ENCODE data around the gene LRRC4C. TPM values are rescaled to one million over a fixed set of nuclear protein-coding genes. Genes with fewer than 3 reads are reported as not detected.

Gene LRRC4C
- total RNA-seq, 1 experiment from 2014 or later = not detected

DNA sequence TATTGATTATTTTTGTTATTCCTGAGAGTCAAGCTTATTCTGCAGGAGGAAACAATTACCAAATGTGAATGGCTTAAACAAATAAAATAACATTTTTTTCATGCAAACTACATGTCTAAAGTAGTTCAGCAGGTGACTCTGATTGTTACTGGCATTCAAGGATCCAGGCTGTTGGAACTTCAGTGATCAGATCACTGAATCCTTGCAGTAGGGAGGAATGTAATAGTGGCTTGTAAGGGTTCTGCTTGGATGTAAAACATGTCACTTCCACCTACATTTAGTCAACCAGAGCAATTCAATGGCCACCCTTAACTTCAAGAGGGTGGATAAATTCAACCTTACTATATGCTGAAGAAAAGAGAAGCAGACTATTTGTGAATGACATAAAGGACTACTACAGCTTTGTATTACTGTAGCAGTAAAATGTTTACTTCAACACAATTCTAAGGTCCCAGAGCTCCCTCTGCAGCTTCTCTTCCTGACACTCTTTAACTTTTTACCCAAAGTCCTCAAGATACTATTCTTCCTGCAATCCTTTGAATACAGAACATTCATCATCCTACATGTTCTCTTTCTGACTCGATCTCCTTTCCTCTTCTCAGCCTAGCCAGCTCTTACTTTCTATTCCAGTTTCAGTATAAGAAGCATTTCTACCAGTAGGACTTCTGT lies 284.0 kb downstream of the LRRC4C start:
- Histone ChIP-seq H3K36me3 (ENCODE audit: low read depth, low read length) (no peaks in the 10 kb centered on the region), H3K9me2 (replicated peaks; ENCODE audit: low read length) (no peaks in the 10 kb centered on the region), H3F3A (ENCODE audit: low read length, unreplicated experiment) (no peaks in the 10 kb centered on the region), H3K4me1 (ENCODE audit: insufficient read depth, low read length) (no peaks in the 10 kb centered on the region), H3K4me3 (ENCODE audit: low read length) (no peak overlapping the region), H3K9me3 (ENCODE audit: low read length) (no peaks in the 10 kb centered on the region), H3K79me2 (ENCODE audit: low read length) (no peaks in the 10 kb centered on the region), H3K27me3 (ENCODE audit: low read length) (no peaks in the 10 kb centered on the region), H3K4me2 (ENCODE audit: low read length) (no peak overlapping the region), H3K9ac (ENCODE audit: low read length) (no peak overlapping the region), H3K27ac (ENCODE audit: low read length) (no peak overlapping the region), H4K20me1 (ENCODE audit: low read length) (no peaks in the 10 kb centered on the region), H2AFZ (ENCODE audit: low read length) (no peak overlapping the region)
- intact Hi-C loops (cut with micrococcal nuclease) = no loop called here
- POLR2A ChIA-PET (ENCODE audit: unreplicated experiment) = no interaction called here
- DNase-seq = peak; percentile 11
- CTCF ChIA-PET = no interaction called here
- no peak for ATAC-seq
- no TSS peak for BruUV-seq (replicated peaks)
- TF ChIP-seq, protein P1, sequence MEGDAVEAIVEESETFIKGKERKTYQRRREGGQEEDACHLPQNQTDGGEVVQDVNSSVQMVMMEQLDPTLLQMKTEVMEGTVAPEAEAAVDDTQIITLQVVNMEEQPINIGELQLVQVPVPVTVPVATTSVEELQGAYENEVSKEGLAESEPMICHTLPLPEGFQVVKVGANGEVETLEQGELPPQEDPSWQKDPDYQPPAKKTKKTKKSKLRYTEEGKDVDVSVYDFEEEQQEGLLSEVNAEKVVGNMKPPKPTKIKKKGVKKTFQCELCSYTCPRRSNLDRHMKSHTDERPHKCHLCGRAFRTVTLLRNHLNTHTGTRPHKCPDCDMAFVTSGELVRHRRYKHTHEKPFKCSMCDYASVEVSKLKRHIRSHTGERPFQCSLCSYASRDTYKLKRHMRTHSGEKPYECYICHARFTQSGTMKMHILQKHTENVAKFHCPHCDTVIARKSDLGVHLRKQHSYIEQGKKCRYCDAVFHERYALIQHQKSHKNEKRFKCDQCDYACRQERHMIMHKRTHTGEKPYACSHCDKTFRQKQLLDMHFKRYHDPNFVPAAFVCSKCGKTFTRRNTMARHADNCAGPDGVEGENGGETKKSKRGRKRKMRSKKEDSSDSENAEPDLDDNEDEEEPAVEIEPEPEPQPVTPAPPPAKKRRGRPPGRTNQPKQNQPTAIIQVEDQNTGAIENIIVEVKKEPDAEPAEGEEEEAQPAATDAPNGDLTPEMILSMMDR (conservative IDR thresholded peaks at IDR 0.05; ENCODE audit: low read depth, low read length) = peak; percentile 16; the same call in 1 of the 2 replicates
- no peak for TF ChIP-seq EZH2 (IDR thresholded peaks at IDR 0.05; ENCODE audit: low read length, unreplicated experiment)

DNA sequence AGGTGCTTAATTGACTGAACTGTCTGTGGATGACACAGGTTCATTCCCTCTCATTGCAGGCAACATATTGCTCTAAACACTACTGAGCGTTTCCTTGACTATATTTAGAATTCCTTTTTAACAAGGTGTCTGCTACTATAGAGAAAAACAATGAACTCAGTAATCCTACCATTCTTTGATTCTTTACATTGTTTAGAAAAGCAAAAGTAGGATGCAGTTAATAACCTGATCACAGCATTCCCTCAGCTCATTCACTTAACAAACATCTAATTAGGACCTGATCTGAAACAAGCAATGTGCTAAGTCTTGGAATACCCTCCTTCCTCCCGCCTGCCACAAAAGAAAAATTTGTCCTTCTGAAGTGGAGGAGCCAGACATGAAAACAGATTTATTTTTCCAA lies 313.1 kb downstream of the LRRC4C start:
- ChIA-PET POLR2A (ENCODE audit: unreplicated experiment) (no interaction called here), CTCF (no interaction called here)
- Histone ChIP-seq H3K4me2 (ENCODE audit: low read length) (no peak overlapping the region), H3K9me3 (ENCODE audit: low read length) (0 out of 2 replicates have a peak, but pooled peaks cover 3% of the 10 kb centered on the region), H3K9me2 (replicated peaks; ENCODE audit: low read length) (no peaks in the 10 kb centered on the region), H3K27ac (ENCODE audit: low read length) (no peak overlapping the region), H3K27me3 (ENCODE audit: low read length) (no peaks in the 10 kb centered on the region), H3F3A (ENCODE audit: low read length, unreplicated experiment) (no peaks in the 10 kb centered on the region), H3K4me1 (ENCODE audit: insufficient read depth, low read length) (no peaks in the 10 kb centered on the region), H3K4me3 (ENCODE audit: low read length) (no peak overlapping the region), H3K36me3 (ENCODE audit: low read depth, low read length) (no peaks in the 10 kb centered on the region), H2AFZ (ENCODE audit: low read length) (no peak overlapping the region), H3K79me2 (ENCODE audit: low read length) (no peaks in the 10 kb centered on the region), H3K9ac (ENCODE audit: low read length) (no peak overlapping the region), H4K20me1 (ENCODE audit: low read length) (no peaks in the 10 kb centered on the region)
- DNase-seq (no peak), ATAC-seq (no peak)
- BruUV-seq (replicated peaks) = no TSS peak
- intact Hi-C loops (cut with micrococcal nuclease) = no loop called here
- no peak for TF ChIP-seq EZH2 (IDR thresholded peaks at IDR 0.05; ENCODE audit: low read length, unreplicated experiment)

DNA sequence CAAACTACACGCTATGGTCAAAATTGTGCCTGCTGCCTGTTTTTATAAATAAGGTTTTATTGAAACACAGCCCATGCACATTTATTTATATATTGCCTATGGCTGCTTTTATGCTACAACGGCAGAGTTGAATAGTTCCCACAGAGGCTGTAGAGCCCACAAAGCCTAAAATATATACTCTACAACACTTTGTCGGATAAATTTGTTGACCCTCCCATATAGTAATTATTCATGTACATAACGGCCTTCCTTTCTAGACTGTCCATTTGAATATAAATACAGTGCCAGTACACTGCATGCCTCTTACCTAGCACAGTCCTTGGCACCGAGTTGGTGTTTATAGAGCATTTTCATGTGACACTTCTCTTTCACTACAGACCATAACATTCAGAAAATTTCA lies 314.0 kb downstream of the LRRC4C start:
- Histone ChIP-seq H3K79me2 (ENCODE audit: low read length) (no peaks in the 10 kb centered on the region), H3K27ac (ENCODE audit: low read length) (no peak overlapping the region), H3K4me2 (ENCODE audit: low read length) (no peak overlapping the region), H3K36me3 (ENCODE audit: low read depth, low read length) (no peaks in the 10 kb centered on the region), H4K20me1 (ENCODE audit: low read length) (no peaks in the 10 kb centered on the region), H3K9me2 (replicated peaks; ENCODE audit: low read length) (no peaks in the 10 kb centered on the region), H3K9me3 (ENCODE audit: low read length) (0 out of 2 replicates have a peak, but pooled peaks cover 3% of the 10 kb centered on the region), H3K9ac (ENCODE audit: low read length) (no peak overlapping the region), H2AFZ (ENCODE audit: low read length) (no peak overlapping the region), H3K4me3 (ENCODE audit: low read length) (no peak overlapping the region), H3F3A (ENCODE audit: low read length, unreplicated experiment) (no peaks in the 10 kb centered on the region), H3K4me1 (ENCODE audit: insufficient read depth, low read length) (no peaks in the 10 kb centered on the region), H3K27me3 (ENCODE audit: low read length) (no peaks in the 10 kb centered on the region)
- POLR2A ChIA-PET (ENCODE audit: unreplicated experiment) = no interaction called here
- ATAC-seq (no peak), DNase-seq (no peak)
- BruUV-seq (replicated peaks) = no TSS peak
- intact Hi-C loops (cut with micrococcal nuclease) = no loop called here
- TF ChIP-seq EZH2 (IDR thresholded peaks at IDR 0.05; ENCODE audit: low read length, unreplicated experiment) (no peak), EZH2phosphoT487 (IDR thresholded peaks at IDR 0.05; ENCODE audit: borderline replicate concordance, low read length) (no peak)
- TF ChIP-seq, protein P1 (conservative IDR thresholded peaks at IDR 0.05; ENCODE audit: low read depth, low read length) = no peak
- CTCF ChIA-PET = no interaction called here
